Measurements from ENCODE around the gene MAPKAPK3. TPM values are rescaled to one million over a fixed set of nuclear protein-coding genes. Genes with fewer than 3 reads are reported as not detected.

Gene MAPKAPK3
- total RNA-seq, 1 donor from 2014 or later, result 21.2 TPM

DNA sequence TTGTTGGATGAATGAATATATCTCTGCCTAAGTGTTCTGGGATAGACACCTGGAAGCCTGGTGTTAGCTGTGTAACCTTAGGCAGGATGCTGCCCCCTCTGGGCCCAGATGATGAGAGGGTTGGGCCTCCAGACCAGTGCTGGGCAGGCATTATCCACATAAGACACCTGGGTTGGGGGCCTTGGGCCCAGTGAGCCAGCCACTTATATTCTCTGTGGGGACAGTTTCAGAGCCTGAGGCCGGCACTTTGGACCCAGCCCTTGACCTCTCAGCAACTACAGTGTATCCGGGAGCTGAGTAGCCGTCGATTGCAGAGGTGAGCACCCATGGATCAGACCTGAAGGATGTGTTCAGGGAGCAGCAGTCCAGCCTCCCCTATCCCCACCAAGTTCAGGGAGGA lies 45.5 kb upstream of the MAPKAPK3 start:
- no peak for DNase-seq (ENCODE audit: low spot score)
- Mint-ChIP-seq H3K27ac (ENCODE audit: unreplicated experiment) (no peak overlapping the region), H3K4me1 (ENCODE audit: low read depth) (peaks cover 29% of the 10 kb centered on the region), H3K36me3 (ENCODE audit: low read depth) (no peaks in the 10 kb centered on the region), H3K27me3 (ENCODE audit: low read depth) (no peaks in the 10 kb centered on the region), H3K9me3 (ENCODE audit: low read depth) (no peaks in the 10 kb centered on the region), H3K4me3 (ENCODE audit: unreplicated experiment) (no peak overlapping the region)
- TF ChIP-seq, protein P1, sequence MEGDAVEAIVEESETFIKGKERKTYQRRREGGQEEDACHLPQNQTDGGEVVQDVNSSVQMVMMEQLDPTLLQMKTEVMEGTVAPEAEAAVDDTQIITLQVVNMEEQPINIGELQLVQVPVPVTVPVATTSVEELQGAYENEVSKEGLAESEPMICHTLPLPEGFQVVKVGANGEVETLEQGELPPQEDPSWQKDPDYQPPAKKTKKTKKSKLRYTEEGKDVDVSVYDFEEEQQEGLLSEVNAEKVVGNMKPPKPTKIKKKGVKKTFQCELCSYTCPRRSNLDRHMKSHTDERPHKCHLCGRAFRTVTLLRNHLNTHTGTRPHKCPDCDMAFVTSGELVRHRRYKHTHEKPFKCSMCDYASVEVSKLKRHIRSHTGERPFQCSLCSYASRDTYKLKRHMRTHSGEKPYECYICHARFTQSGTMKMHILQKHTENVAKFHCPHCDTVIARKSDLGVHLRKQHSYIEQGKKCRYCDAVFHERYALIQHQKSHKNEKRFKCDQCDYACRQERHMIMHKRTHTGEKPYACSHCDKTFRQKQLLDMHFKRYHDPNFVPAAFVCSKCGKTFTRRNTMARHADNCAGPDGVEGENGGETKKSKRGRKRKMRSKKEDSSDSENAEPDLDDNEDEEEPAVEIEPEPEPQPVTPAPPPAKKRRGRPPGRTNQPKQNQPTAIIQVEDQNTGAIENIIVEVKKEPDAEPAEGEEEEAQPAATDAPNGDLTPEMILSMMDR (IDR thresholded peaks at IDR 0.05), result no peak

GRCh38 chr3:50572158-50572557 lies 44.8 kb upstream of the MAPKAPK3 start:
- no peak overlapping the region for H3K27ac Mint-ChIP-seq (ENCODE audit: unreplicated experiment)
- peaks cover 29% of the 10 kb centered on the region for H3K4me1 Mint-ChIP-seq (ENCODE audit: low read depth)
- H3K27me3 Mint-ChIP-seq (ENCODE audit: low read depth), result no peaks in the 10 kb centered on the region
- no peaks in the 10 kb centered on the region for H3K36me3 Mint-ChIP-seq (ENCODE audit: low read depth)
- no peaks in the 10 kb centered on the region for H3K9me3 Mint-ChIP-seq (ENCODE audit: low read depth)
- H3K4me3 Mint-ChIP-seq (ENCODE audit: unreplicated experiment), result no peak overlapping the region
- TF ChIP-seq, protein P1 (IDR thresholded peaks at IDR 0.05), result peak; percentile 87
- no peak for DNase-seq (ENCODE audit: low spot score)

- Mint-ChIP-seq H3K36me3 (ENCODE audit: low read depth) (peaks cover 2% of the 10 kb centered on the region), H3K9me3 (ENCODE audit: low read depth) (no peaks in the 10 kb centered on the region), H3K27ac (ENCODE audit: unreplicated experiment) (no peak overlapping the region), H3K4me3 (ENCODE audit: unreplicated experiment) (no peak overlapping the region), H3K27me3 (ENCODE audit: low read depth) (no peaks in the 10 kb centered on the region), H3K4me1 (ENCODE audit: low read depth) (peaks cover 27% of the 10 kb centered on the region)
- no peak for DNase-seq (ENCODE audit: low spot score)
- TF ChIP-seq, protein P1 (IDR thresholded peaks at IDR 0.05), result no peak
Measured at GRCh38 chr3:50572801-50573371, 44.1 kb upstream of the MAPKAPK3 start.

GRCh38 chr3:50573566-50574443 lies 43.1 kb upstream of the MAPKAPK3 start:
- TF ChIP-seq, protein P1 (IDR thresholded peaks at IDR 0.05), result no peak
- peaks cover 21% of the 10 kb centered on the region for H3K4me1 Mint-ChIP-seq (ENCODE audit: low read depth)
- no peak overlapping the region for H3K27ac Mint-ChIP-seq (ENCODE audit: unreplicated experiment)
- no peaks in the 10 kb centered on the region for H3K9me3 Mint-ChIP-seq (ENCODE audit: low read depth)
- H3K4me3 Mint-ChIP-seq (ENCODE audit: unreplicated experiment), result no peak overlapping the region
- DNase-seq (ENCODE audit: low spot score), result no peak
- no peaks in the 10 kb centered on the region for H3K27me3 Mint-ChIP-seq (ENCODE audit: low read depth)
- peaks cover 2% of the 10 kb centered on the region for H3K36me3 Mint-ChIP-seq (ENCODE audit: low read depth)

GRCh38 chr3:50574444-50574831 lies 42.5 kb upstream of the MAPKAPK3 start:
- Mint-ChIP-seq H3K36me3 (ENCODE audit: low read depth) (peaks cover 4% of the 10 kb centered on the region), H3K27ac (ENCODE audit: unreplicated experiment) (no peak overlapping the region), H3K9me3 (ENCODE audit: low read depth) (no peaks in the 10 kb centered on the region), H3K4me1 (ENCODE audit: low read depth) (peaks cover 20% of the 10 kb centered on the region), H3K27me3 (ENCODE audit: low read depth) (no peaks in the 10 kb centered on the region), H3K4me3 (ENCODE audit: unreplicated experiment) (no peak overlapping the region)
- no peak for DNase-seq (ENCODE audit: low spot score)
- TF ChIP-seq, protein P1 (IDR thresholded peaks at IDR 0.05), result no peak
